HG02678 (cell line): Measurements from ENCODE around the gene STON1.
"Not testable (repeated sequence)": the region's sequence is repeated elsewhere in the genome, so short reads cannot be mapped to it uniquely, and the experiment has no call there.

Experiments used
- ATAC-seq: cut with Tn5 transposase; IDR thresholded peaks from one replicate; pipeline ENCODE4 v1.9.1; 2021; ENCODE audit warnings: mild to moderate bottlenecking, moderate library complexity; ENCODE audit not compliant: unreplicated experiment

STON1 gene

DNA sequence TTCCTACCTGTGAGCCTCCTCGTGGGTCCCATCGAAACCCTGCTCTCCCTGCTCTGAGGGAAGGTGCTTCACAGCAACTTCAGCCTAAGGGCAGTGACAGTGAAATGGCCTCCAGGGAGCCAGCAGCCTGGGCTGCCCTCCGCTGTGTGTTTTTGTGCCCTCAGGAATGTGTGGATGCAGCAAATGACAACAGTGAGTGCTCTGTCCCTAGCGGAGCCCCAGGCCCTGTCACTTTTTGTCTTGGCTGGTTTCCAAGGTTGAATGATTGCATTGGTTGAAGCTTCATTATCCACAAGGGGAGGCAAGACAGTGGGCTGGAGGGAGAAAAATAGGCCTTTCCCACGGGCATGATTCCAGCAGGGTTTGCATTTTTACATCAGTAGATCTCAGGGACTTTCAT, 42.9 kb downstream of the STON1 start:
- no peak for ATAC-seq

DNA sequence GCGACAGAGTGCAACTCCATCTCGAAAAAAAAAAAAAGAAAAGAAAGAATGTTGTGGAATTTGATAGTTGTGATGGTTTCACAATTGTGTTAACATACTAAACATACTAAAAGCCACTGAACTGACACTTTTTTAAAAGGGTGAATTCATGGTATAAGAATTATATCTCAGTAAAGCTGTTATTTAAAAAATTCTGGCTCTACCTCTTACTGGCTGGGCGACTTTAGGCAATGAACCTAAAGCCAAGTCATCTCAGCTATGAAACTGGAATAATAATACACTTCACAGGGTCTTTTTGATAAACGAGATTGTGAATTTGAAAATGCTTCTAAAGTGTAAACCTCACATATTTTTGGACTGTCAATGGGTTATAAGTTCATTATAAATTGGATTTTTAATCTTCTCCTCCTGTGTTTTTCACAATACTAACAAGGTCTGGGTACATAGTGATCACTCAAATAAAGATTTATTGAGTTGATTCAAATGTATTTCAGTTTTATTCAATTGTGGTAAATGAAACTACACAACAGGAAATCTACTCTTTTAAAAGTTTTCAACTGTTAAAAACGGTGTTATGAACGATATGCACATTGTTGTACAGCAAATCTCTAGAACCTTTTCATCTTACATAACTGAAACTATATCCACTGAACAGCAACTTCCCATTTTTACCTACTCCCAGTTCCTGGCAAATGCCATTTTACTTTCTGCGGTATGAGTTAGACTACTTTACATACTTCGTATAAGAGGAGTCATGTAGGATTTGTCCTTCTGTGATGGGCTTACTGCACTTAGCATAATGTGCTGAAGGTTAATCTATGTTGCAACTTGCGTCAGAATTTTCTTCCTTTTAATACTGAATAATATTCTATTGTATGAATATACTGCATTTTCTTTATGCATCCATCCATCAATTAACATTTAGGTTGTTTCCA, 44.7 kb downstream of the STON1 start:
- no peak for ATAC-seq

DNA sequence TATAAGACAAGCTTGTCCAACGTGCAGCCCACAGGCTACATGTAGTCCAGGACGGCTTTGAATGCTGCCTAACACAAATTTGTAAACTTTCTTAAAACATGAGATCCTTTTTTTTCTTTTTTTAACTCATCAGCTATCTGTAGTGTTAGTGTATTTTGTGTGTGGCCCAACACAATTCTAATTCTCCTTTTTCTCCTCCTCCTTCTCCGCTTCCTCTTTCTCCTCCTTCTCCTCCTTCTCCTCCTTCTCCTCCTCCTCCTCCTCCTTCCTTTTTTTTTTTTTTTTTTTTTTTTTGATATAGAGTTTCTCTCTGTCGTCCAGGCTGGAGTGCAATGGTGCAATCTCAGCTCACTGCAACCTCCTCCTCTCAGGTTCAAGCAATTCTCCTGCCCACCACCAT, 48.4 kb downstream of the STON1 start:
- no peak for ATAC-seq

DNA sequence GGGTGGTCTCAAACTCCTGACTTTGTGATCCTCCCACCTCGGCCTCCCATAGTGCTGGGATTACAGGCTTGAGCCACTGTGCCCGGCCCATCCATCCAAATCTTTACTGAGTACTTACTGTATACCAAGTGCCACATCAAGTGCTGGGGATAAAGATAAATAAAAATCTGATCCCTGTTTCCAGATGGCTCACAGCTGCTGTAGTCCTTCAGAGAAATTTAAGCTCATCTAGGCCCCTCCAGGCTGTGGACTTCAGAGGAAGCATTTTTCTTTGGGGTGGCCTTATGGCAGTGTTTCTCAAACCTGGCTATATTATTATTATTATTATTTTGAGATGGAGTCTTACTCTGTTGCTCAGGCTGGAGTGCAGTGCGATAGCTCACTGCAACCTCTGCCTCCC, 54.0 kb downstream of the STON1 start:
- ATAC-seq, result no peak

DNA sequence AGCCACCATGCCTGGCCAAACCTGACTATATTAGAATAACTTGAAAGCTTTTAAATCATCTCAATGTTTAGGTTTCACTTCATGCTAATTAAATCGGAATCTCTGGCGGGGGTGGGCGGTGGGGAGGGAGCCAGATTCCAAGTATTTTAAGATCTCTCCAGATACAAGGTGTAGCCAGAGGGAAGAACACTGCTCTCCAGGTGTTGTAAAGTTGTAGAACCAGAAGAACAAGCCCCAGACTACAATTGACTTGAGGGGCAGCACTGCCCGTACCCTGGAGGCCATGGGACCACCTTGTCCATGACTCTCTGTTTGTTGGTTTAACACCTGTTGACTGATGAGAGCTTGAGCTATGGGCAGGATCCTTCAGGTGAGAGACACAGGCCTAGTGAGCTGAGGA, 54.6 kb downstream of the STON1 start:
- no peak for ATAC-seq

DNA sequence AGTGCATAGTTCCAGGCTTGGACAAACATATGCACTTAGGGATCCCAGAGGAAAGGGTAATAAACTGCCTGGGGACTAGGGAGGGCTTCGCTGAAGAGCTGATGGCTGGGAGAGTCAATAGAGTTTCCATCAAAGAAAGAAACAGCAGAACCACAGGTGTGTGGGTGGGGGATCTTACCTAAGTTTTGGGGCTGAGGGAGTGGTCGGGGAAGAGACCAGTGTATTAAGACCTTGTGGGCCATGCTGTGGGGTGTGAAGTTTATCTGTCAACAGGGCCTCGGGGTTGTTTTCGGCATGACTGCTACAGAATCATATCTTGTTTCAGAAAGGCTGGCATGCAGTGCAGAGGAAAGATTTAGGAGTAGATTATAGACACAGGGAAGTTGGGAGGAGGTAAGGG, 56.5 kb downstream of the STON1 start:
- ATAC-seq, result no peak

DNA sequence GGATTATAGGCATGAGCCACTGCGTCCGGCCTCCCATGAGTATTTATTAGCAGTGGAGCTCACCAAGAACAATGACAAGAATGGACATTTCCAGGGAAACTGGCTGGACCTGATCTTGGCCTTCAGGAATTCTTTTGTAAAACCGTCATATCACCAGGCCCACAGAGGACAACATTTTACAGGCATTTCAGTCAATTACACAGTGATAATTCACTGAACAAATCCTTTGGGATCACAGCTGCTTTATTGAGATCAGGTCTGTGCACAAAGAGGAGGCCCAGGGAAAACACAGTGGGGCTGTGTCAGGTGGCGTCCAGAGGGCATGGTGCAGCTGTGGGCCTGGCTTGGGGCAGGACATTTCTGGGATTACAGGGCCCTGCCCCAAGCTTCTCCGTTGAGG, 57.6 kb downstream of the STON1 start:
- no peak for ATAC-seq

DNA sequence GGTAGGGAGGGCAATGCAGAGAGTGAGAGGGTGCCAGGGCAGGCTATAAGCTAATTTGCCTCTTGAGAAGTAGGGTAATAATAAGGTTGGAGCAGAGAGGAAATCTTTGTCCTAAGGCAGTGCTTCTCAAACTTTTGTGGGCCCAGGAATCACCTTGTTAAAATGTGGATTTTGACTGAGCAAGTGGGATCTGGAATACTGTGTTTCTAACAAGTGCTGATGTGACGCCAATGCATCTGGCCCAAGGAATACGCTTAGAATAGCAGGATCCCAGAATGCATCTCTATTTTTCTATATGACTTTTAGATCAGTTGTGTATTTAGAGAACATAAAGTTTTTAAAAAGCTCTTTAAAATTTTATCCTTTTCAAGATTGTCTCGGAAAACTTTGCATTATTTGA, 58.0 kb downstream of the STON1 start:
- ATAC-seq, result no peak

DNA sequence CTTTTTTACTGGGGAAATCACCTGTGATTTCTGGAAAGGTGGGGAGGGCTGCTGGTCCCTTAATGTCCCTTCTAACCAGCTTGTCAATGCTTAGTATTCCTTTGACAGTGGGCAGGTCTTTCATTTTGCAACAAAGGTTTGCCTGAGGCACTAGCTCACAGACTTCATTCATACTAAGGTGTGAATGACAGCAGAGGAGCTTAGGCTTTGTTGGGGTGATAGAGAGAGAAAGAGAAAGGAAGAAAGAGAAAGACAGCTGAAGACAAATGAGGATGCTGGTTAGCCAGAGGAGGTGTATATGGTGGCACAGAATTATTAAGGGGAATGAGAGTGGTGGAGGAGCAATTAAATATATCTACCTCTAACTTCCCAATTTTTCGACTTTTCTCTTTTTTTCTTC, 58.8 kb downstream of the STON1 start:
- no peak for ATAC-seq

DNA sequence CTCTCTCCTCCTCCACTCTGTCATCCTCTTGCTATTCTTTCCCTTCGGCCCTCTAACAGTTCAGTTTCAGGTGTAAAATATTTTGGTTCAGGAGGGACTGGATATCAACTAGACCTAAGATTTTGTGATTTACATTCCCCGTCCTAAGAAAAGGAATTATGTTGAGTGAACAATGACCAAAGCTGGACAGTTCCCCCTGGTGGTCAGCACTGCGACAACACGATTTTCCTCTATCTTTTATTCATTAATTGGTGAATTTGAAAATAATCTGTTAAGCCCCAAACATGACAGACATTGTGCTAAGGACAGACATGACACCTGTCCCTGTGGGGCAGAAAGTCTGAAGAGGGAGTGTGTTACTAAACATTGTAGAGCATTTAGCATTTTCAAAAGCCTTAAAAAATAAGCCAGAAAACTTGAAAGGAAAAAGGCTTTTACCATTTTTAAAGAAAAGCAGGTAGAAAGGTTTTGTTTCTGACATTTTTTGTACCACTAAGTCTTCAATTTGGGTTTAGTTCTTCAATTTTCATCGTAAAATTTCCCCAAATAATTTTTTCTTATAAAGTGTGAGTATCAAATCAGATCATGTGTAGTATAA, 59.3 kb downstream of the STON1 start:
- no peak for ATAC-seq

DNA sequence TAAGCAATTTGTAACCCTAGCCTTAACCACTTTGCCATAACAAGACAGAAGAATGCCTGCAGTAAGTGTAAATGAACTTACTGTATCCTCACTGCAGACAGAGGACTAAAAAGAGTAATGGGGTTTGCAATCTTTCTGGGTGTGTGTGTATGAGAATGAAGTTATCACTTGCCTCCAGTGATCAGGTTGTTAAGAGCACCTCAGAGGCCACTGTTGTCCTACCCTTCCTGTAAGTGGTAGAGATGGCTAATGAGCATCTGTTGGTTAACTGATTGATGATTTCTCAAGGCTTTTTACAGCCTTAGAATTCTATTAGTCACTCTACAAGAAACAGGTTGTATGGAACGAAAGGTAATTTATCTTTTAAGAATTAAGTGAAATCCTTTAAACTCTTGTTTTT, 60.1 kb downstream of the STON1 start:
- ATAC-seq, result no peak

DNA sequence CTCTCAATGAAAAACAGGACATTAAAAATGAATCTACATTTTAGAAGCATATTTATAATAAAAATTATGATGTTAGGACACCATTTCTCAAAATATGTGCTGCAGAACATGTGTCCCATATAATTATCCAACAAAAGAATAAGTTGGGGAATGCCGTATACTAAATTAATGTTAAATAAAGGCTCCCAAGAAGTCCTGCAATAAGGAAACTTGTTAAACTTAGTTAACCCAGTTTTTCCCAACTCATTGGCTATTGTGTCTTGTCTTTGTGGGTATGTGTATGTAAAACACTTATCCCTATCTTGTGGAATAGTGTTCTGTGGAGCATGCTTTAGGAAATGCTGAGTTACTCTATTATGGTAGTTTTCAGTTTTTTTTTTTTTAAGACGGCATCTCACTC, 62.1 kb downstream of the STON1 start:
- no peak for ATAC-seq

DNA sequence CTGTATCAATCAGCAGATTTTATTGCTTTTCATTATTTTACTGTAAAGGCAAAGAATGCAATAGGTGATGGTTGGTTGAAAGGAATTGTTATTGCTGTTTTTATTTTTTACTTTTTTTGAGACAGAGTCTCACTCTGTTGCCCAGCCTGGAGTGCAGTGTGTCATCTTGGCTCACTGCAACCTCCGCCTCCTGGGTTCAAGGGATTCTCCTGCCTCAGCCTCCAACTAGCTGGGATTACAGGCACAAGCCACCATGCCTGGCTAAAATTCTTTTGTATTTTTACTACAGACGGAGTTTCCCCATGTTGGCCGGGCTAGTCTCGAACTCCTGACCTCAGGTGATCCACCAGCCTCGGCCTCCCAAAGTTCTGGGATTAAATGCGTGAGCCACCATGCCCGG, 66.8 kb downstream of the STON1 start:
- ATAC-seq, result not testable (repeated sequence)

DNA sequence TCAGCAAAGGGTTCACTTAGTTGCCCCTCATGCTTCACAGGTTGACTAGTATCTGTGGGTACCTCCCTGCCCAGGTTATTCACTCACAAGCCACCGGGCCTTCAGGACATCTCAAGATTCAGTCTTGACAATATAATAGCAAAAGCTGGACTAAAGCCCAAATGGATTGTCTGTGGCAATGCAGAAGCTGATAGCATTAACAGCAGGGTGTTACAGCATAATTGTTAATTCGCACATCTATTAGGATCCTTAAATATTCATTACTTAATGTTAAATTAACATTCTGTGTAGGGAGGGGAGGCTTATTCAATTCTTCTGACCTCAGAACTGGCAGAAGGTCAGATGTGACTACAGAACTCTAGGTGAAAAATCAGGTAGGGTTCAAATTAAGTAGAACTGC, 67.5 kb downstream of the STON1 start:
- ATAC-seq, result no peak

DNA sequence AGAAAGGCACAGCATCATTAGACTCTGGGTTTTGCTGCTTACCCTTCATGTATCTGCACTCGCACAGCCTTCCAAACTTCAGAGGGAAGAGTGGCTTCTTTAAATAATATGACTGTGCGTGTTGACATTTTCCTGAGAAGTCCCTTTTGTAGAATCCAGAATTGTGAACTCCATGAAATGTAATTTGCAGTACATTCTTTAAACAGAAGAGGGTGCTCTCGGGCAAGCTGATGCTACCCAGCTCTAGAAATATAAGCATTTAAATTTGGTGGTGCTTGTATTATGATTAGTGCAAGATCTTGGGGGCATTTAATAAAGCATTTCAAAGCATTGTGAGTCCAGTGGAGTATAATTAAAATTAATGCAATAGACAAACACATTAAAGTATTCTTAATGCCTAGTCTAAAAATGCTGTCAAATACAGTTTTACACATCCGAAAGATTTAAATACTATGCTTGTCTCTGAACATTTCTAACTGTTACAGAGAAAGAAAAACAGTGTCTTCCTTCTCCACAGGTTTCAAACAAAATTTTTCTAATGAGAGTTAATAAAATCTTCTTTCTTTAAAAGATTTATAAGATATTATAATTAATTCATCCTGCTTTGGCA, 70.4 kb downstream of the STON1 start:
- no peak for ATAC-seq

DNA sequence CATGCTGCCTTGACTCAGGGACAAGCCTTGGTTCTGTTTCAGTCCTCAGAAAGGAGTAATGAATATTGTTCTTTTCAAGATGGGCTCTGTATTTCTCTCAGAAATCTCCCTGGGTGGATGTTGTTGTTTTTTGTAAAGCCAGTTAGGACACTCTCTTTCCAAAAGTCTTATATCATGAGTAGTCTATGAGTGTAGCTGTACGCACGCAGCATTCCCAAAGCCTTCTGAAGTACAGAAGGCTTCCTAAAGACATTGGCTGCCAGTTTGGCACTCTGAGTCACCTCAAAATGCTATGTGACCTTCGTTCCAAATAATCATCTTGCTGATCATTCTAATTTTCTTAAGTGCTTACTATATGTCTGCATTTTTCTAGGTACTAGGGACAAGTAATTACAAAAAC, 71.0 kb downstream of the STON1 start:
- ATAC-seq, result no peak

DNA sequence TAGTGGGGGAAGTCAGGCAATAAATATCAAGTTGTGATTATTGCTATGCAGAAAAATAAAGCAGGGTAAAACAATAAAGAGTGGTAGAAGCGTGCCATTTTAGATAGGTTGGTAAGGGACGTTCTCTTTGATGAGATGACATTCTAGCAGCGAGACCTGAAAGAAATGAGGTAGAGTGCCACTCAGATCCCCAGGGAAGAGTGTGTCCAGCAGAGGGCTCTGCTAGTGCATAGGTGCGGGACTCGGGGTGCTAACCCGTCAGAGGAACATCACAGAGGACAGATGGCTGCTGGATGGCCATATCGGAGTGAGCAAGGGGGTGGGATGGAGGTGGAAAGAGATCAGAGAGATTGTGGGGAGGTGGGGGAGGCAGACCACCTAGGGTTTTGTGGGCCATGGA, 71.4 kb downstream of the STON1 start:
- peak; percentile 49 for ATAC-seq

DNA sequence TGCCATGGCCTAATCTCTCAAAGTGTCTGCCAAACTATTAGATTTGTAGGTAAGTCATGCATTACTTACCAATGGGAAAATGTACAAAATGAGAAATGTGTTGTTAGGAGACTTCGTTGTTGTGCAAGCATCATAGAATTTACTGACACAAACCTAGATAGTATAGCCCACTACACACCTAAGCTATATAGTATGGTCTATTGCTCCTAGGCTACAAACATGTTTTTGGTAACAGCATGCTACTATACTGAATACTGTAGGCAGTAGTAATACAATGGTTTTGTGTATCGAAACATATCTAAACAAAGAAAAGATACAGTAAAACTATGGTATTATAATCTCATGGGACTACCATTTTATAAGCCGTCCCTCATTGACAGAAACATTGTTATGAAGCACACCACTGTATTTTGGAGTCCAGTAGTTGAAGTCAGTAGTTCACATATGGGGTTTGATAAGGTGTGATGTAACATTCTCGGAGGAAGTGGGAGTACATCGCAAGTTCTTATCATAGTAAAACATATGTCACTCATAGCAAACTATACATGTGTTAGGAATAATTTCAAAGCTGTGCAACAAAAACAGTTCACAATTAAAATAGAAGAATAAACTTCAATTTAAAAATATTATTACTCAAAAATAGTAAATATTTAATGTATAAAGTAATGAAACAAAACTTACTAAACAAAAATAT, 75.7 kb downstream of the STON1 start:
- ATAC-seq, result no peak

DNA sequence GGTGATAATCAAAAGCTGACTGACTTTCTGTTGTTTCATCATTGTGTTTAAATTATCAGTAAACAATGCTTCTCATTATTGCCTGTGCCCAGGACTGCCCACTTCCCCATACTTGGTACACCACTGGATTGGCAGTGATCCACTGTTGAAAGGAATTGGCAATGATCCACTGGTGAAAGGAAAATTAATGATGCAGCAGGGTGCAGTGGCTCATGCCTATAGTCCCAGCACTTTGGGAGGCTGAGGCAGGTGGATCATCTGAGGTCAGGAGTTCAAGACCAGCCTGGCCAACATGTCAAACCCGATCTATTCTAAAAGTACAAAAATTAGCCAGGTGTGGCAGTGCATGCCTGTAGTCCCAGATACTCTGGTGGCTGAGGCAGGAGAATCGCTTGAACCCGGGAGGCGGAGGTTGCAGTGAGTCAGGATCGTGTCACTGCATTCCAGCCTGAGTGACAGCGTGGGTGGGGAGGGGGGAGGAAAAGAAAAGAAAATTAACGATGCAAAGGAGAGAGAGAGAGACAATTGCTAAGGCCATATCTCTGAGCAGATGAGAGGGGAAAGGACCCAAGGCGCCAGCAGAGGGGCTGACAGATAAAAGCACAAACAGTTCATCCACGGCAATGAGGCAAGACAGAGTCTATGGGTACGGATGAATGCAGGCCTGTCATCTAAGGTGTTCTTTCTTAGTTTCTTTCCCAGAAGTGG, 77.5 kb downstream of the STON1 start:
- no peak for ATAC-seq

DNA sequence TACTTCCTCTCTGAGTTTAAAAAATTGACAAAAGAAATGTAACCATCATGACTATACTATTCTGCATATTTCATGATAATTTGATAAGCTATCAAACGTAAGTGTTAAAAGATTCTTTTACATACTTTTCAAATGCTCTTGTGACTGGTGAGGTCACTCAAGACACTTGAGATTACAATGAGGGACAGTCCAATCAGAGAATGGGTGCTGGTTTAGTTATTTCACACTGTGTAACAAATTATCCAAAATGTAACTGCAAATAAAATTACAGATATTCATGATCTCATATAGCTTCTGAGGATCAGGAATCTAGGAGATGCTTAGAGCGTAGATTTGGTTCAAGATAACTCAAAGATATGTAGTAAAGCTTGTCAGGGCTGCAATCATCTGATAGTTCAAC, 83.3 kb downstream of the STON1 start:
- ATAC-seq, result no peak

DNA sequence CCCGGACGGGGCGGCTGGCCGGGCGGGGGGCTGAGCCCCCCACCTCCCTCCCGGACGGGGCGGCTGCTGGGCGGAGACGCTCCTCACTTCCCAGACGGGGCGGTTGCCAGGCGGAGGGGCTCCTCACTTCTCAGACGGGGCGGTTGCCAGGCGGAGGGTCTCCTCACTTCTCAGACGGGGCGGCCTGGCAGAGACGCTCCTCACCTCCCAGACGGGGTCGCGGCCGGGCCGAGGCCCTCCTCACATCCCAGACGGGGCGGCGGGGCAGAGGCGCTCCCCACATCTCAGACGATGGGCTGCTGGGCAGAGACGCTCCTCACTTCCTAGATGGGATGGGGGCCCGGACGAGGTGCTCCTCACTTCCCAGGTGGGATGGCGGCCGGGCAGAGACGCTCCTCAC, 84.6 kb downstream of the STON1 start:
- not testable (repeated sequence) for ATAC-seq
